C4-2B (cell line): ENCODE measurements around the gene GTSF1L.

Experiments
- H3K27ac ChIP-seq: fragments of 450-650 bp; 2 replicates; pipeline ENCODE4 v1.5.1; 2017
- ZFX ChIP-seq: fragments of 450-650 bp; IDR thresholded peaks from 2 replicates; pipeline ENCODE4 v1.6.1; 2017
- TF ChIP-seq, protein P1 (sequence below): fragments of 450-650 bp; conservative IDR thresholded peaks from 2 replicates; pipeline ENCODE4 v1.5.1; 2017; ENCODE audit warnings: mild to moderate bottlenecking

The GTSF1L gene

DNA sequence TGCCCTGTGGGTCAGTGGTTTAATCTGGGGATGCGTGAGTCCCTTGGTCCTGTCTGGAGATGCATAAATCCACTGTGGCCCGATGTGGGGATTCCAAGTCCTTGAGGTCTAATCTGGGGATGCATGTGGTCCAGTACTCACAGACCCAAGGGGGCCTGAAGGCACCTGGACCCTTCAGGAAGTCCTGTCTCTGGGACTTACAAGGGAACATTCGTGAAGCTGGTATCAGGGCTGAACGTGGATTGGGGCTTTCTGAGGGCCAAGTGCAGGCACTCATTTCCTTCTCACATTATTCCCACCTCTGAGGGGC is 25.2 kb upstream of the GTSF1L start:
- H3K27ac ChIP-seq = no peak overlapping the region
- no peak for TF ChIP-seq ZFX
- TF ChIP-seq, protein P1, sequence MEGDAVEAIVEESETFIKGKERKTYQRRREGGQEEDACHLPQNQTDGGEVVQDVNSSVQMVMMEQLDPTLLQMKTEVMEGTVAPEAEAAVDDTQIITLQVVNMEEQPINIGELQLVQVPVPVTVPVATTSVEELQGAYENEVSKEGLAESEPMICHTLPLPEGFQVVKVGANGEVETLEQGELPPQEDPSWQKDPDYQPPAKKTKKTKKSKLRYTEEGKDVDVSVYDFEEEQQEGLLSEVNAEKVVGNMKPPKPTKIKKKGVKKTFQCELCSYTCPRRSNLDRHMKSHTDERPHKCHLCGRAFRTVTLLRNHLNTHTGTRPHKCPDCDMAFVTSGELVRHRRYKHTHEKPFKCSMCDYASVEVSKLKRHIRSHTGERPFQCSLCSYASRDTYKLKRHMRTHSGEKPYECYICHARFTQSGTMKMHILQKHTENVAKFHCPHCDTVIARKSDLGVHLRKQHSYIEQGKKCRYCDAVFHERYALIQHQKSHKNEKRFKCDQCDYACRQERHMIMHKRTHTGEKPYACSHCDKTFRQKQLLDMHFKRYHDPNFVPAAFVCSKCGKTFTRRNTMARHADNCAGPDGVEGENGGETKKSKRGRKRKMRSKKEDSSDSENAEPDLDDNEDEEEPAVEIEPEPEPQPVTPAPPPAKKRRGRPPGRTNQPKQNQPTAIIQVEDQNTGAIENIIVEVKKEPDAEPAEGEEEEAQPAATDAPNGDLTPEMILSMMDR = no peak

DNA sequence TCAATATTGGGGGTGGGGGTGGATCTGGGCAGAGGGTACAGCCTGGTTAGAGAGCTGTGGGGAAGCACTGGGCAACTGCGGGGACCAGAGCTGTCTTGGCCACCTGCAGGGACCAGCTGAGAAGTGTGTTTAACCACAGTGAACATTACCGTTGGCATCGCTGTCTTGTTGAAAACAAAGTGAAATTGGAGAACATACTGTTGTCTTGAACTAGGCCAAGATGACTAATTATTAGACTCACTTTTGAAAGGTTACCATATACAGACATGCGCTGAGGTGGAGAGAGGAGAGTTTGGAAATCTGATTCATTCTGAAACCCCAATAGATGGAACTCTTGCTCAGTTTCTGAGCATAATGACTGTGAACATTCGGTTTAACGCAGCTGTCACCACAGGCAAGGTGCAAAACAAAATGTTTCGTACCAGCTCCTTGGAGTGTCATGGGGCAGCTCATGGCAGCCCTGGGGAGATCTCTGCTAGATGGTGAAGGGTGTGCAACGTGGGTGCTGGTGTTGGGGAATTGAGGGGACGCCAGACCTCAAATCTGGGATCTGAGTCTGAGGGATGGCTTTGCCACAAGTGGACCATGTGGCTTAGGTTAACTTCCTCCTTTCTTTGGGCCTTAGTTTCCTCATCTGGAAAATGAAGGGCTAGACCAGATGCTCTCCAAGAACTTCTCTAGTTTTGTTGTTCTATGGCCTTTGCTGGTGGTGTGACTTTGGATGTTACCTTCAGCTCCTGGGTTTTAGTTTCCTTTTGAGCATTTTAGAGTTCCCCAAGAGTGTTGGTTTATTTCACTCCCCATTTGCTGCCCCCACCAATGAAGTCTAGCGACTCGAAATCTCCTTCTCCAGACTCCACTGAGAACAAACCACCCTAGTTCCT is 24.6 kb upstream of the GTSF1L start:
- no peak for TF ChIP-seq ZFX
- TF ChIP-seq, protein P1 = no peak
- no peak overlapping the region for H3K27ac ChIP-seq

DNA sequence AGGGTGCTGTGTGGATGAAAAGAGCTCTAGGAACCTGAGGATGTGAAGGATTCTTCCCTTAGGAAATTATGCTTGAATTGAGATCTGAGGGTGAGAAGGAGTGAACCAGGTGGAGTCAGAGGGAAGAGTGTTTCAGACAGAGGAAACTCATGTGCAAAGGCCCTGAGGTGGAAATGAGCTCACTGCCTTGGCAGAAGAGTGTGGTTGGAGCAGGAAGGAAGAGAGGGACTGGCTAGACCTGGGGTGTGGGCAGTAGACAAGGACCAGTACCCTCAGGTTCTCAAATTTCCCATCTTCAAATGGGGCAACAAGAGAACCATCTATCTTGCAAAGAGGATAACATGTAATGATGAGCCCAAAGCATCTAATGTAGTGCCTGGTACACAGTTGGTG is 24.0 kb upstream of the GTSF1L start:
- no peak for TF ChIP-seq ZFX
- TF ChIP-seq, protein P1 = no peak
- no peak overlapping the region for H3K27ac ChIP-seq

DNA sequence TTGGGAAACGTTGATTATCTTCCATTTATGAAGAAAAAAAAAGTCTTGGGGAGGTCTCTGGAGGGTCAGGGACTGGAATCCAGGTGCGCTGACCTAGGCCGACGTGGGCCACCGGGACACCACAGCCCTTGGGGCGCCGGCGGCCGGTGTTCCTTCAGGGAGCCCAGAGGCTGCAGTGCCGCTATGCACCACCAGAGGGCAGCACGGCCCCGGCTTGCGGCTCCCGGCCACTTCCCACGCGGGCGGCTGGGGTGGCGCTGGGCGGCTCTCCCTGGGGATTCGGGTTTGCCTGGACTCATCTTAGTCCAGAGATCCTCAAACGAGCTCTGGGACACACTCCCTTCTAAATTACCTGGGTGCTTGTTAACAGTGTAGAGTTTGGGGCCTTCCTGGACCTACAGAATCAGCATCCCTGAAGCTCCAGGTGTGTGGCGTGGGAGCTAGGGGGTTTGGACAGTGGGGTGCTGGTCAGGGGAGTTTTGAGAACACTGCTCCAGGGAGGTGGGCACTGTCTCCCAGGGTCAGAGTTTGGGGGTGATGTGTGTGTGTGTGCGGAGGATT is 23.0 kb upstream of the GTSF1L start:
- H3K27ac ChIP-seq = no peak overlapping the region
- TF ChIP-seq, protein P1 = peak; percentile 100
- TF ChIP-seq ZFX = no peak

DNA sequence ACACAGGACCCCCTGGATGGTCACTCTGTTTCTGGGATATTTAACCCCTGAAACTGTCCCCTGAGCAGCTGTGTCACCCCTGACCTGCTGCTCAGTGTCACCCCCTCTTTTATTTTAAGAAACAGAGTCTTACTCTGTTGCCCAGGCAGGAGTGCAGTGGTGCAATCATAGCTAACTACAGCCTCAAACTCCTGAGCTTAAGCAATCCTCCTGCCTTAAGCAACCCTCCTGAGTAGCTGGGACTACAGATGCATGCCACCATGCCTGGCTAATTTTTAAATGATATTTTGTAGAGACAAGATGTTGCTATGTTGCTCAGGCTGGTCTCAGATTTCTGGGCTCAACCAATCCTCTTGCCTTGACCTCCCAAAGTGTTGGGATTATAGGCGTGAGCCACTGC is 21.5 kb upstream of the GTSF1L start:
- TF ChIP-seq, protein P1 = no peak
- no peak overlapping the region for H3K27ac ChIP-seq

DNA sequence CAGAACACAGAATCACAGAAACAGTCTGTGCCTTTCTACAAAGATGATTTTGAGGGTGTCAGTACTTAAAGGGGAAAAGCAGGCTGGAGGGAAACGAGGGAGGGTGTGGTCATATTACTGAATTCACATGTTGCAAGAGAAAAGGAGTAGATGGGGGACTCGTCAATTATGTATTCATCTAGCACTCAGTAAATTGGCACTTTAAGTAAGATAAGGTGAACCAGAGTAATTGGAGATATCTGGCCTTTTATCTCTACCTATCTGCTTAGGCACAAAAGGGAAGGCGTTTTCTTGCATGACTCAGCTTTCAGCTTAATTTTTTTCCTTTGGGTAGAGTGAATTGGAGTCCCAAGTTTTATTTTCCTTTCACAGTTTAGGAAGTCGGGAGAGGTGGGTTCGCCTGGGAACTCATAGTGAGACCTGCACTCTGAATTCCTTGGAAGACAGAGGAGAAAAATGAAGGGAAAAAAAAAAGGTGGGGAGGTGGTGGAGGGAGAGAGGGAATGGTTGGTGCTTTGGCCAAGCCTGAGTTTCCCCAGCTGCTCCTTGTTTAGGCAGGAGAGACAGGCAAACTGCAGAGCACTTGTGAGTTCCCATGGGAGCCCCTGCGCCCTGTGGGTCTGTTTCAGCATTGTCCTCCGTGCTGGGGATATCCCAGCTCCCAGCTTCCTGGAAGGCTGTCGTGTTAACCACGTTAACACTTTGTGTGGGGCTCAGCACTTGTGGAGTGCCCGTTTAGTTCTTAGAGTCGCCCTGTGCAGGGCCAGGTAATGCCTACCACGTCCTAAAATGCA is 19.7 kb upstream of the GTSF1L start:
- H3K27ac ChIP-seq = no peak overlapping the region
- TF ChIP-seq, protein P1 = no peak
- TF ChIP-seq ZFX = no peak
